Stimulated activated CD4-positive, alpha-beta T cell treated with anti-CD3 and anti-CD28 coated beads, Interleukin-15, amount 100 ng/mL, for 24 hours (primary cell): ENCODE results near the gene PEX7.
"Not testable (repeated sequence)": the region's sequence is repeated elsewhere in the genome, so short reads cannot be mapped to it uniquely, and the experiment has no call there.

Experiments used
- DNase-seq: peaks from one replicate; pipeline ENCODE4 v3.0.0-alpha.2; 2020

The PEX7 gene, protein sequence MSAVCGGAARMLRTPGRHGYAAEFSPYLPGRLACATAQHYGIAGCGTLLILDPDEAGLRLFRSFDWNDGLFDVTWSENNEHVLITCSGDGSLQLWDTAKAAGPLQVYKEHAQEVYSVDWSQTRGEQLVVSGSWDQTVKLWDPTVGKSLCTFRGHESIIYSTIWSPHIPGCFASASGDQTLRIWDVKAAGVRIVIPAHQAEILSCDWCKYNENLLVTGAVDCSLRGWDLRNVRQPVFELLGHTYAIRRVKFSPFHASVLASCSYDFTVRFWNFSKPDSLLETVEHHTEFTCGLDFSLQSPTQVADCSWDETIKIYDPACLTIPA

DNA sequence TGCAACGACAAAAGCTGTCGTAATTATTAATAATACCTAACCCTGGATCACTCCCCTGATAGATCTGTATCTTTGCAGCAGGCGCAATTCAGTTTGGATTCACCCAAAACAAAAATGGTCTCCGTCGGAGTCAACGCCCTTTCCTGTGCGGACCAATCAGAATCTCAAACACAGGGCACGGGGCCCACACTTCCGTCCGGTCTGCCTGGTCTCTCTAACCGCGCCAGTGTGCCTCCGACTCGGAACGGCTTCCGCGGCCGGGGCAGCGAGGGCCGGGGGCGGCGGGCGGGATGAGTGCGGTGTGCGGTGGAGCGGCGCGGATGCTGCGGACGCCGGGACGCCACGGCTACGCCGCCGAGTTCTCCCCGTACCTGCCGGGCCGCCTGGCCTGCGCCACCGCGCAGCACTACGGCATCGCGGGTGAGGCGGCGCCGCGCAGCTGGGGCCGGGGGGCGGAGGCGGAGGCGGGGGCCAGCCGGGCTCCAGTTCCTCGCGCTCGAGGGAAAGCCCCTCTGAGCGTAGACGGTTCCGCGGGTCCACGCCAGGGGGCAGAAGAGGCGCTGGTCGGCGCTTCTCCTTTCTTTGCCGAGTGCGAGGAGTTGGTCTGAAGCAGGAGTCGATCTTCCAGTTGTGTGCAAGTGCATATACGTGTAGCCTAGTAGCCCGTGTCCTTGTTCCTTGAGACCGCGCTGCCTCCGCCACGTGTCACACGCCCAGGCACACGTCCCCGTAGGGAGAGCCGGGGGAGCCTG lies at the start of gene PEX7:
PEX7 (plus strand) TSS at position 217 of the 752 bp plus-strand sequence; CDS start at position 291, 74 bp downstream.
- peak; percentile 91 for DNase-seq

DNA sequence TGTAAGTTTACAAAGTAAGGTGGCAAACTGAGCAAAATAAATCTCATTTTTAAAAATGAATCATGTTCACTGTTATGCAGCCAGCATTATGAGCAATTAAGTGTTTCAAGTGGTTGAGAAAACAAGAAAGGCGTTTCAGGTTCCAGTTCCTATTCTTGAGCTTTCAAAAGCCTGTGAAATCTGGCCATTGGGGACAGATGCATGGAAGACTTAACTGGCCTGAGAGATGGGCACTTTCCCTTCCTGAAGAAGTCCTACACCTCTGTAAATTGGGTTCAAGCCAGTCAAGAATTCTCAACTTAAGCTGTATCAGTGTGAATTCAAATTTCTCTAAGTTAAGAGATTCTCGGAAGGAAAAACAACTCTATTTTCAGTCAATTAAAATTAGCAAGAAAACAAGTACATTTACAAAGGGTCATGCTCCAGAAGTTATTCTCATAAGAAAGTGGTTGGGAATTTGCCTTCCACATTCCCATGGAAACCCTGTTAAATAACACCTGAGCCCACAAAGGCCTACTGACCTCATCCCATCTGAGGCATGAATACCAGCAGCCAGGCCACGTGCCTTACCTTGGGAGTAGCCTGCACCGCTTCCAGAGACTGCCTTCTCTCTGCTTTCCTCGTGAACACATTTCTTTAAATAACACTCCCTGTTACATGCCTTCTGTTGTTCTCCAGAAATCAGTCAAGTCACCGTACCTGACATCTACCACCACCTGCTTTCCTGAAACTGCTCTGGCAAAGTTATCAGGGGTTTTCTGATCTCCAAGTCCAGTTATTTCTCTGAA lies 49.5 kb upstream of the PEX7 start:
- no peak for DNase-seq

DNA sequence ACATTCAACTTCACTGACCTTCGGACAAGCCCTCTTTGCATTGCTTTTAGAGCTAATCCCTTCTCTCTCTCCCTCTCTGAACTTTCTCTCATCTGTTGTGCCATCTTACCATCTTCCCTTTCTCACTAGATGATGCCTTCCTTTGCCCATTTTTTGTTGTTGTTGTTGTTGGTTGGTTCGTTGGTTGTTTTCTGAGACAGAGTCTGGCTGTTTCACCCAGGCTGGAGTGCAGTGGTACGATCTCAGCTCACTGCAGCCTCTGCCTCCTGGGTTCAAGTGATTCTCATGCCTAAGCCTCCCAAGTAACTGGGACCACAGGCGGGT lies 49.0 kb upstream of the PEX7 start:
- DNase-seq: no peak

DNA sequence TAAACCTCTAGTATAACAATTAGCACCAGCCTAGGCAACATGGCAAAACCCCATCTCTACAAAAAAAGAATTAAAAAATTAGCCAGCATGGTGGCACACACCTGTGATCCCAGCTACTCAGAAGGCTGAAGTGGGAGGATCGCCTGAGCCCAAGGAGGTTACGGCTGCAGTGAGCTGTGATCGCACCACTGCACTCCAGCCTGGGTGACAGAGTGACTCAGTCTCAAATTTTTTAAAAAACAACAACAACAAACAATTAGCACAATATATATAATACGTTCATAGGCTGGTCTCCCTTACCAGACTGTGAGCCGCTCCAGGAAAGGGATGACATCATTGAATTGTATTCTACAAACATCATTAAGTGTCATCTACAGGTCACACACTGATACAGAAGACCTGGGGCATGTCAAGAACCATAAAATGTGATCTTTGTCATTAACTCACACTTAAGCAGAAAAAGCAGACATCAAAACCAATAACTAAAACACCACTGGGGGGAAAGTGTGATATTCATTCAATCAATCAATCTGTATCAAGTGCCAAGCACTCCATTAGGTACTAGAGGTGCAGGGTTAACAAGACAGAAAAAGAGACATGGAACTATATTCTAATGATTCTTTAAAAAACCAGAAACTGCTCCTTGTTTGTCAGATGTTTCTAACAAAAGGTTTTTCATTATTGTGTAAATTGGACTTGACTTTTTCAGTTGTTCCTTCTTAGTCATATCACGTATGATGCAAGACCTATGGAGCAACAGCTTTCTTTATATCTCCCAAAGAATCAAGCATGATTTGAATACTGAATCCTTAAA lies 48.0 kb upstream of the PEX7 start:
- no peak for DNase-seq

DNA sequence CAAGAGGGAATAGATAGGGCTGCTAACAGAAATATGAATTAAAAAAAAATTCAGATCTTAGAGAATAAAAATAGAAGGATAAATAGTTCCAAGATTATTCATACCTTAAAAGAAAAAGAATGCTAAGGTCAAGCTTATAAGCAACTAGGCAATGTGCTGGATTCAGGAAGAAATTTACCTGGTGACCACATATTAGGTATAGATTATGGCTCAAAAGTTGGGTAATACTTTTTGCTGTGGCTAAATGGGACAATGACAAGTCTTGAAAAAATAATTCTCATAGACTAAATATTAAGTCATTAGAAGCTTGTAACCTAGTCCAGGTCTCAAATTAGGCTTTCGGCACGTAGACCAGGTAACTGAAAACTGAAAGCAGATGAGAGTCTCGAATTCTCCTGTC lies 47.3 kb upstream of the PEX7 start:
- DNase-seq: no peak

DNA sequence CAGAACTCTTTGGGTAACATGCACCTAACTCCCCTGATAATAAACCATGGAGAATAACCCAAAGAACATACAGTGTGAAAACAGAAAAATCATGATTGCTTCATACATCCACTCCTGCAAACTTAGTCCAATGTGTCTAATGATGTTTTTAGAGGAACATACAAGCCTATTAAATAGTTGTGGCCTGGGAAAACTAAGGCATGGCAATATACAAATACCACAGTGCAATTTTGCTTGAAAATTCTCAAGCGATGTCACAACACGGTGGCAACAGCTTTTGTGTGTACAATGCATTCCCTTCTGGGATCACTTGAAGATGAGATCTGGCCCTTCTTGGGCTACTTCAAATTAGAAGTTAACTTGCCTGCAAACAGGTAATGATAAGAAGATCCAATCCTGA lies 46.8 kb upstream of the PEX7 start:
- DNase-seq: no peak

DNA sequence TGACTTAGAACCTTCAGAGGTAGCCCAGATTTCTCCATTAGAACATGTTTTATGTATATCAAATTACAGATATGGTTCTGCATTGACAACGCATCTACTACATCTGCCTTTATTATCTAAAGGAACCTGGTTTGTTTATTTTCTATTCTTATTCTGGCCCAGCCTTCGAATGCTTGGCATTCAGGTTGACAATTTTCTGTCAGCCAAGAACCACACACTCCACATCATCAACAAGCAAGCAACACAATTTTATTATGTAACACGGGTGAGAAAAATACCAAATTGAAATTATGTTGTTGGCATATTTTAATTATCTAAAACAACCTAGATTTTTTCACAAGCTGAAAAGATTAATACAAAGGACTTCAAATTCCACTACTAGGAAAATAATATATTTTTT lies 44.7 kb upstream of the PEX7 start:
- DNase-seq: no peak

DNA sequence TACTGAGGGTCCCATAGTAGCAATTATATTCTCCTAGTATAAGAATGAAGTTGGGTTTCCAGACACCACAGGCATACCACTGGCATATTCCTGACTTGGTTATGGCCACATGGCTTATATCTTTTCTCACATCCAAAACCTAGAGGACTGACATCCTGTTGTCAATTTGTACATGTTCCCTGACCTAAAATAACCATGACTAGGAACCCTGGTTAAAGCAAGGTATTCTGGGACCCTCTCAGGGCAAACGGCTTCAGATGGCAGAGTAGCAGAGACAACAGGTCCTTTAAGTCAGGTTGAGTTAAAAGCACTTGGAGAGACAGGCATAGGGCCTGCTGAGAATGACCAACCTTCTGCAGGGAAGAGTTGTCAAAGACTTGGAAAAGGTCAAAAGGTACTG lies 42.7 kb upstream of the PEX7 start:
- DNase-seq: no peak

DNA sequence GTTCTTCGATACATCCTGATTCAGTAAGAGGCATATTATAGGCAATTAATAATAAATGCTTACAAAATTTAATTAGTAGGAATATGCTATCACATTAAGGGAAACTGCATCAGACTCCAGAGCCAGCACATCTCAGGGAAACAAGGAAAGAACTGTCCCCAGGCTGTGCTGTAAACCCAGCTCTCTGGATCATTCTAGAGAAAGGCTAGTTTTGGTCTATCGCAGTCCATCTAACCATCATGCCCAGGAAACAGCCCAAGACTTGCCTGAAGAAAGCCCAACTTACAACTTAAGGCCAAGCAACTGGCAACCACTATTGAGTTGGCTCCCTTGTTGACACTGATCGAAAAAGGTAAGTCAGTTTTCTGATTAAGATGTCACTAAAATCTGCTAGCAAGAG lies 41.4 kb upstream of the PEX7 start:
- no peak for DNase-seq

DNA sequence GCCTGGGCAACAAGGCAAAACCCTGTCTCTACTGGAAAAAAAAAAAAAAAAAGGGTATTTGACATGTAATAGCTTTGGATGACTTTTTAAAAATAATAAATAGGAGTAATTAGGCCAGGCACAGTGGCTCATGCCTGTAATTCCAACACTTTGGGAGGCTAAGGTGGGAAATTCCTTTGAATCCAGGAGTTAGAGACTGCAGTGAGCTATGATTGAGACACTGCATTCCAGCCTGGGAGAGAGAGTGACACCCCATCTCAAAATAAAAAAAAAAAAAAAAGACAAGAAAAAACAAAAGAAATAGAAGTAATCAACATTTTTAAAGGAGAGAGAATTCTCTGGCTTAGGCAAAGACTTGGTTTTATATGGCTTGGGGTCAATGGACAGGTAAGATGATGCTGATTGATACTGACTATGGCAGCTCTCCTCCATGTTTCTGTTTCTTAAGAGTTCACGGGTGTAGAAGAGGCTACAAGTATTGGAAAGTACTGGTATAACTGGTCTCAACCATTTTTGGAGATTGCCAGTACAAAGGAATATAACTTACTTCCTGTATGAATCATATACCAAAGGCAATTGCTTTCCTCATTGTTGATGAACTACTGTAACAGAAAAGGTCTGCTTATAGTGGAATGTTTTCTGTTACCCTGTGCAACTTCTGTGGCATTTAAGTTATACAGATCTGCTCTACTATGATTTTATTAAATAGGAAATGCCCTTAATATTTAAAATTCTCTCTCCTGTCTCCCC lies 40.2 kb upstream of the PEX7 start:
- DNase-seq: no peak

DNA sequence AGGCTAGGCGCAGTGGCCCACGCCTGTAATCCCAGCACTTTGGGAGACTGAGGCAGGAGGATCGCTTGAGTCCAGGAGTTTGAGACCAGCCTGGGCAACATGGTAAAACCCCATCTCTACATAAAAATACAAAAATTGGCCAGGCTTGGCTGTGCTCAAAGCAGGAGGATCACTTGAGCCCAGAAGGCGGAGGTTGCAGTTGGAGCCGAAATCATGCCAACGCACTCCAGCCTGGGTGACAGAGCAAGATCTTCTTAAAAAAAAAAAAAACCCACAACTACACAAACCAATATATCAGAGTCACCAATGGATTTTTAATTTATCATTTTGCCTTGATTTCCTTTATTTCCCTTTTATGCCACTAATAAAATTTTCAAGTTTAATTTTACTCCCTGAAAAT lies 39.4 kb upstream of the PEX7 start:
- no peak for DNase-seq

DNA sequence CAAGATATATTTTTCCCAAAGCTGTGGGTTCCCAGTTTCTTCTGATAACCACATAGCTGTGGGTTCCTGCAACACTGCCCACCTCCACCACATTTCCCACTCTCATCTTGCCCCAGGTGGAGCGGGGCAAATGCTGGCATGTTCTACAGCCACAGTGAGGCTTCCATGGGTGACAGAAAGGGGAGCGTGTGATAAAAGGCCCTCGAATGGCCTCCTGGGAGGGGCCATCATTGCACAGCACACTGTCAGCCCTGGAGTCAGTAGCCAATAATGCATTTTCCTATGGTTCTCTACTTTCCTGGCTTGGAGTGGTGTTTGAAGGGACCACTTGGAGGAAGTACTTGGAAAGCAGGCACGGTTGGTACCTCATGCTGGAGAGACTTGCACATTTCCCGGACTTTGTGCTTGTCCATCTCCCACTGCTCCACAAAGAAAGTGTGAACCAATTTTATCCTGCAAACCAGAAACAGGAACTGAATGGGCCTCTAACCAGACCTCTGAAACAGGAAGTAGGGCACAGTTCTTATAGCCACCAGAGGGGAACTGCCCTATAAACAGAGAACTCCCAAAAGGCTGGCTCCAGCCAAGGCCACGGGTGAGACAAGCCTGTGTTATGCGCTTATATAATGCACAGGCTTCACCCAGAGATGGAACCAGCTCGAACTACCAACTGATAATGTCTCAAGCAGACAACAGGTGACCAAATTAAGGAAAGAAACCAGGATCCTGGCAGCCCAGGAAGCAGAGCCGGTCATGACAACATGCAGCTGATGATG lies 38.7 kb upstream of the PEX7 start:
- DNase-seq: no peak

DNA sequence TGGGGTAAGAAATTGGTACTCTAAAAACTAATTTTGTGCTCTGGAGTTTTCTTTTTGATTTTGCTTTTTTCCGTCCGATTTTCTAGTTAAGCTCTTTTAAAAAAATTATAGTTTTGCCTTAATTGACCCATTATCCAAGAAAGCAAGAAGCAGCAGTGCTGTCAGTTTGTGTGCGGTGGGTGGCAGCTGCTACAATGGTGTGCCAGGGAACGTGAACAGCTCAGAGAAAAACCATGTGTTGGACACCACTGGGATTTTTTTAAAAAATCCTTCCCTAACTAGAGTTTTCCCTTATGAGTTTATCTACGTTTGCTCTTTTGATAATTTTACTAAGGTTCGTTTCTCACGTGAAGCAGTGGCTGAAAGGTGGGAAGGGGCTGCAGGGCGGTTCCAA lies 38.1 kb upstream of the PEX7 start:
- no peak for DNase-seq

DNA sequence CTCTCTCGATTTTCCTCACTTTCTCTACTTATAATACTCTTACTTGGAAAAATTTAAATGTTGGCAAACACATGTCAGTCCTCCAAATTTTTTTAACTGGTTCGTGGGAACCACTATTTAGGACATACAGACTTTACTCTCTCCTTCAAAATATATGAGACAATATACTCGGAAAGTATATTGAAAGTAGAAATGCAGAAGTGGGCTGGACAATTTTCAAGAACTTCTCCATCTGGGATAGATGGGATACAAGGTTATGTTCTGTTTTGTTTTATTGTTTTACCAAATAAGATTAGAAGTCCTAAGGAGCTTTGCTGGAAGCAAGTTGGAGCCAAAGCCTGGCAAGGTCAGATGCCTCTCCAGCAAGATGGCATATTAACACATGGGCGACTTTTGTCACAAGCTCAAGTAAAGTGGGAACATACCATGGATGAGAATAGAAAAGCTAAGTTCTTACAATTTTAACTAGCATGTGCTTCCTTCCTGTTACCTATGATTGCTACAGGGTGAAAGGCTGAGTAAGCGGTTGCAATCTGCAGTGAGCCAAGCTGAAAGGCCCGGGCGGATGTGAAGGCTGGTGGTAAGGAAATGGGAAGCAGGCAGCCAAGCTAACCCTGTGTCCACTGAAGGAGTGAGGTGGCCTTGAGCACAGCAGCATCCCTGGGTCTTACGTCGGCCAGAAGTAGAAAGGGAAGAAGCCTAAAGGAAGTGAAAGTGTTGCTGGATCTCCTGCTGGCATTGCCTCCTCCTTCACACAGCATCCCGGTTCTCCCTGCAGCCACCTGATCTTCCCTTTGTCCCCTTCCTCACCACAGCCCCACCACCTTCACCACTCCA lies 37.3 kb upstream of the PEX7 start:
- DNase-seq: peak; percentile 54

DNA sequence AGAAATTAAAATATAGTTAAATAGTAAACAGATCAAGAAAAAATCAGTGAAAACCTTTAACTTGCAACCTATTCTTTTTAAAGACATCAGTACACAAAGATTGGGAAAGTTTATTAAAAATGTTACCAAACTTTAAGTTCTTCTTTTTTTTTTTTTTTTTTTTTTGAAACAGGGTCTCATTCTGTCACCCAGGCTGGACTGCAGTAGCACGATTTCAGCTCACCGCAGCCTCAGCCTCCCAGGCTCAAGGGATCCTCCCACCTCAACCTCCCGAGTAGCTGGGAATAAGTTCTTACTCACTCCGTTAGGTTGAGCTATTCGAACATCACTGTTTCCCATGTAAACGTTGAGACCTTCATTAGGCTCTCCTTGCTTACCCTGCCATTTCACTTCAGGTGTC lies 35.7 kb upstream of the PEX7 start:
- no peak for DNase-seq

DNA sequence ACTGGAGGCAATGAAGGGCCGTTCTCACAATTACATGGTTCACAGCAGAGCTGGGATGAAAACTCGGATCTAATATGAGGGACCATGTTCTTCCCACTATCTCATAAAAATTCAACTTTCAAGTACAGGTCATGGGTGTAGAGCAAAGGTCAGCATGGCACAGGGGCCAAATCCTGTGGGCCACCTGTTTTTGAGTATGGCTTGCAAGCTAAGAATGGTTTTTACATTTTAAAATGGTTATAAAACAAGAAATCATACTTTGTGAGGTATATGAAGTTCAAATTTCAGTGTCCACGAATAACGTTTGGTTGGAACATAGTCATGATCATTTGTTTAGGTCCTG lies 34.7 kb upstream of the PEX7 start:
- DNase-seq: no peak

DNA sequence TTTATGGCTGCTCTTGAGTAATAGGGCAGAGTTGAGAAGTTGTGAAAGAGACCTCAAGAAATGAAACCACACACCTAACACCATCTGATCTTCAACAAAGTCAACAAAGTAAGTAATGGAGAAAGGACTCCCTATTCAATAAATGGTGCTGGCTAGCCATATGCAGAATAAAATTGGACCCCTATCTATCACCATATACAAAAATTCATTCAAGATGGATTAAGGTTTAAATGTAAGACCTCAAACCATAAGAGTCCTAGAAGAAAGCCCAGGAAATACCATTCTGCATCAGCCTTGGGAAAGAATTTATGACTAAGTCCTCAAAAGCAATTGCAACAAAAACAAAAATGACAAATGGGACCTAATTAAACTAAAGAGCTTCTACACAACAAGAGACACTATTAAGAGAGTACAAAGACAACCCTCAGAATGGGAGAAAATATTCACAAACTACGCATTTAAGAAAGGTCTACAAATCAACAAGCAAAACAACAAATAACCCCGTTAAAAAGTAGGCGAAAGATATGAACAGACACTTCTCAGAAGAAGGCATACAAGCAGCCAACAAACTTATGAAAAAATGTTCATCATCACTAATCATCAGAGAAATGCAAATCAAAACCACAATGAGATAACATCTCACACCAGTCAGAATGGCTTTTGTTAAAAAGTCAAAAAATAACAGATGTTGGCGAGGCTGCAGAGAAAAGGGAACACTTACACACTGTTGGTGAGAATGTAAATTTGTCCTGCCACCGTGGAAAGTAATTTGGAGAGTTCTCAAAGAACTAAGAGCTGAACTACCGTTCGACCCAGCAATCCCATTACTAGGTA lies 34.1 kb upstream of the PEX7 start:
- no peak for DNase-seq

DNA sequence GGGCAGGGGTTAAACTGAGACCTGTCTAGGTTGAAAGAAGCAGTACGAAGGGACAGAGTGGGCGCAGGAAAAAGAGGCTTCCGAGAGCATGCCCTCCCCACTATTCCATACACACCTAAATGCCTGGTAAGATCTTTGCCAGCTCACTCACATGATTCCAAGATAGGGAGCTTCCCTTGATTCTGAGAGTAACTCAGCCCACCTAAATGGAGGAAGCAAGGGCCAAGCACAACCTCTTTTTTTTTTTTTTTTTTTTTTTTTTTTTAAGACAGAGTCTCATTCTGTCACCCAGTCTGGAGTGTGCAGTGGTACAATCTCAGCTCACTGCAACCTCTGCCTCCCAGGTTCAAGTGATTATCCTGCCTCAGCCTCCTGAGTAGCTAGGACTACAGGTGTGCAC lies 33.0 kb upstream of the PEX7 start:
- not testable (repeated sequence) for DNase-seq

DNA sequence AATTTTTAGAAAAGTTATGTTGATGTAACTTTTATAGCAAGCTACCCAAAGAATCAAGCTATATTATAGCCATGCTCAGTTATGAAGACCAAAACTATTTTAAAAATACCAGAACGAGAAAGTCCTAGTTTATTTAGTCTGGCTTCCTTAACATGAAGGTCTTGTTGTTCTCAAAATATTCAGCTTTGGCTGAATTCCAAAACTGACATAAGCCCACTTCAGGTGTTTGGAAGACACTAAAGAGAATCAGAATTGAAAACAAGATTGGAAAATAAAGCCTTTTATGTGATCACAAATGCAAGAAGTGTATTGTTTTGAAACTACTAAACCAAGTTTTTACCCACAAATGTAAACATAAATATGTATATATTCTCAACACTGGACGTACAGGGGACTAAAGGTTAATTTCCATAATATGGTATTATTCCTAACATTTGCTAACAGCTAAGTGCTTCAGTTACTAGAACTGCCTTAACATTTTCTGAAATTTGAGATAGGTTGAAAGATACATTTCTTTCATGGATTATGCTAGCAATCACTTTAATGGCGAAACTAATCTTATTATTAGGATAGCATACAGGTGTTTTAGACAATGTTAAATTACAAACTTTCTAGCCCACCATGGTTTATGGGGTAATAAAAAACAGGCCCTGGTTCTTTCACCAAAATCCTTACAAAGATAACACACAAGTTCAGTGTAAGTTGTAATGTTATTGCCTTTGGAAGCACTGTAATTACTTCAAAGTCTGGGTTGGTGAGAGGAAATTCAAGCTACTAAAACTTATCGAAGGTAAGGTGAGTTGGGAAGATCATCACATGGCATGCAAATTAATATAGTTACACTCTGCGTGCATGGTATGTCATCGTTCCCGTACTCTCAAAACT lies 31.7 kb upstream of the PEX7 start:
- DNase-seq: no peak
